Measurements from ENCODE around the gene LIN7B. TPM values are rescaled to one million over a fixed set of nuclear protein-coding genes. Genes with fewer than 3 reads are reported as not detected.

Gene LIN7B
- total and polyA plus RNA-seq, 2 of the 13 experiments (the other 11 are each of a cell fraction or from before 2014, with no cell fraction given), result 5.3 to 7.6 TPM

DNA sequence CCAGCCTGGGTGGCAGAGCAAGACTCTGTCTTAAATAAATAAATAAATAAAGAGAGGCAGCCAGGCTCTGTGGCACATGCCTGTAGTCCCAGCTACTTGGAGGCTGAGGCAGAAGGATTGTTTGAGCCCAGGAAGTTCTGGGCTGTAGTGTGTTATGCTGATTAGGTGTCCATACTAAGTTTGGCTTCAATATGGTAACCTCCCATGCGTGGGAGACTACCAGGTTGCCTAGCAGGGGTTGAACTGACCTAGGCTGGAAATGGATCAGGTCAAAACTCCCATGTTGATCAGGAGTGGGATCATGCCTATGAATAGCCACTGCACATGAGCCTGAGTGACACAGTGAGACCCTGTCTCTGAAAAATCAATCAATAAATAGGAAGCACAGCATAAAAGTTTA lies 32.9 kb upstream of the LIN7B start:
- in situ Hi-C loops (cut with HindIII; ENCODE audit: extremely low pct_ligation_motif_present, low pct_unique_long_range_greater_than_20kb), result no loop called here
- DNase-seq (ENCODE audit: low spot score) (no peak), ATAC-seq (no peak), FAIRE-seq (no peak)
- Histone ChIP-seq H3K4me2 (ENCODE audit: low read depth, low read length) (0 out of 2 replicates have a peak overlapping the region, but pooled peaks have one; percentile 14), H3K4me1 (ENCODE audit: insufficient read depth, low read length) (peaks cover 25% of the 10 kb centered on the region), H3K79me2 (ENCODE audit: insufficient read depth, low read length) (peaks cover 10% of the 10 kb centered on the region), H2AFZ (ENCODE audit: low read length) (no peak overlapping the region), H3K27ac (ENCODE audit: extremely low read length, insufficient read depth, low read length) (no peak overlapping the region), H3K4me3 (replicated peaks in 1 of 3; ENCODE audit: insufficient read depth in 1 of 3, low read depth in 2 of 3, low read length in 3 of 3) (no peak overlapping the region), H3K27me3 (ENCODE audit: control insufficient read depth in 1 of 2, insufficient read depth in 2 of 2, low read length in 2 of 2) (no peaks in the 10 kb centered on the region; a peak in 1 of 5 replicates), H3K9me3 (ENCODE audit: low read length) (no peaks in the 10 kb centered on the region; the same call in 1 of the 2 replicates), H4K20me1 (ENCODE audit: insufficient read depth, low read length) (peaks cover 8% of the 10 kb centered on the region), H3K36me3 (replicated peaks in 1 of 2; ENCODE audit: control insufficient read depth in 1 of 2, insufficient read depth in 2 of 2, low read length in 2 of 2) (no peaks in the 10 kb centered on the region), H3K9ac (ENCODE audit: insufficient read depth, low read depth, low read length) (no peak overlapping the region)
- ChIA-PET CTCF (ENCODE audit: low intra/inter-chr PET ratio, low total read pairs) (no interaction called here), POLR2A (no interaction called here)
- intact Hi-C loops (cut with micrococcal nuclease; ENCODE audit: unreplicated experiment), result no loop called here
- no TSS peak for BruUV-seq (replicated peaks)
- TF ChIP-seq CEBPB (IDR thresholded peaks at IDR 0.05; ENCODE audit: borderline replicate concordance, low read depth, low read length) (0 out of 2 replicates have a peak, but pooled peaks have one; percentile 42), MAZ (IDR thresholded peaks at IDR 0.05; ENCODE audit: borderline replicate concordance, low read depth, low read length) (no peak), MAZ (CRISPR knock-in tag; IDR thresholded peaks at IDR 0.05; ENCODE audit: low read depth) (no peak)
- 75% methylated on average over 1 of the region's 1 CpG for WGBS (ENCODE audit: low lambda C conversion rate)

DNA sequence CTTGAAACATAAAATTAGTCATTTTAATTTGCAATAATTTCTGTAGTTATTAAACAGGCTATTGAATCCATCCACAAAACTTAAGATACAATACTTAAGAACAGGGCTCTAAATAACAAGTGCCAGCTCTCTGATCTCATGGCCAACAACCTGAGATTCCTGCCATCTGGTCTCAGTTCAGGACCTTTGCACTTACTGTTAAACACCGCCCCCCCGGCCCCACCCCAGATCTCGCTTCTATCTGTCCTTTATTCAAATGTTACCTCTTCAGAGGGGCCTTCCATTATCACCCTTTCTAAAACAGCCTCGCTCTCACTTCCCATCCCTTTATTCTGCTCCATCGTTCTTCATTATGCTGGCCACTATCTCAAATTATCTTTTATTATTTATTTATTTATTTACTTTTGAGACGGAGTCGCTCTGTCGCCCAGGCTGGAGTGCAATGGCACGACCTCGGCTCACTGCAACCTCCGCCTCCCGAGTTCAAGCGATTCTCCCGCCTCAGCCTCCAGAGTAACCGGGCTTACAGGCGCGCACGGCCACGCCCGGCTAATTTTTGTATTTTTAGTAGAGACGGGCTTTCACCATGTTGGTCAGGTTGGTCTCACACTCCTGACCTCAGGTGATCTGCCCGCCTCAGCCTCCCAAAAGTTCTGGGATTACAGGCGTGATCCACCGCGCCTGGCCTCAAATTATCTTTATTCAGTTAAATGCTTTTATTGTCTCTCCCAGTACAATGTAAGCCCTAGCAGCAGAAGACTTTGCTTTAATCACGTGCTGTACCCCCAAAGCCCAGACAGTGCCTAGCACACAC lies 29.8 kb upstream of the LIN7B start:
- H2AFZ ChIP-seq (ENCODE audit: low read length), result peak overlapping the region; percentile 24
- H3K4me3 ChIP-seq (replicated peaks in 1 of 3; ENCODE audit: insufficient read depth in 1 of 3, low read depth in 2 of 3, low read length in 3 of 3), result peak overlapping the region; percentile 25 to 91 (median 45); a peak in 5 of 6 replicates
- intact Hi-C loops (cut with micrococcal nuclease; ENCODE audit: unreplicated experiment) (no loop called here), in situ Hi-C loops (cut with HindIII; ENCODE audit: extremely low pct_ligation_motif_present, low pct_unique_long_range_greater_than_20kb) (no loop called here)
- no TSS peak for BruUV-seq (replicated peaks)
- H3K79me2 ChIP-seq (ENCODE audit: insufficient read depth, low read length), result peaks cover 38% of the 10 kb centered on the region
- FAIRE-seq, result no peak
- peaks cover 53% of the 10 kb centered on the region for H3K4me1 ChIP-seq (ENCODE audit: insufficient read depth, low read length)
- H3K9me3 ChIP-seq (ENCODE audit: low read length), result no peaks in the 10 kb centered on the region; the same call in 1 of the 2 replicates
- no peaks in the 10 kb centered on the region; a peak in 1 of 5 replicates for H3K27me3 ChIP-seq (ENCODE audit: control insufficient read depth in 1 of 2, insufficient read depth in 2 of 2, low read length in 2 of 2)
- peak overlapping the region; percentile 99 for H3K9ac ChIP-seq (ENCODE audit: insufficient read depth, low read depth, low read length)
- peaks cover 10 to 14% of the 10 kb centered on the region in 2 experiments for H3K36me3 ChIP-seq (replicated peaks in 1 of 2; ENCODE audit: control insufficient read depth in 1 of 2, insufficient read depth in 2 of 2, low read length in 2 of 2)
- ATAC-seq, result peak; percentile 8; the same call in 2 of the 3 replicates
- WGBS (ENCODE audit: low lambda C conversion rate), result 57% methylated on average over 26 of the region's 26 CpGs
- ChIA-PET POLR2A (no interaction called here), CTCF (ENCODE audit: low intra/inter-chr PET ratio, low total read pairs) (no interaction called here)
- no peak for DNase-seq (ENCODE audit: low spot score)
- peak overlapping the region; percentile 94 for H3K27ac ChIP-seq (ENCODE audit: extremely low read length, insufficient read depth, low read length)
- peak overlapping the region; percentile 79 for H3K4me2 ChIP-seq (ENCODE audit: low read depth, low read length)
- H4K20me1 ChIP-seq (ENCODE audit: insufficient read depth, low read length), result peaks cover 33% of the 10 kb centered on the region
- no peak for TF ChIP-seq DMAP1 (CRISPR knock-in tag; IDR thresholded peaks at IDR 0.05)
- no peak for TF ChIP-seq ZNF136 (CRISPR knock-in tag; IDR thresholded peaks at IDR 0.05; ENCODE audit: low read depth)
- TF ChIP-seq ZNF292 (CRISPR knock-in tag; IDR thresholded peaks at IDR 0.05; ENCODE audit: borderline replicate concordance, low read depth), result no peak
- no peak for TF ChIP-seq ZNF674 (CRISPR knock-in tag; IDR thresholded peaks at IDR 0.05; ENCODE audit: low read depth)
- TF ChIP-seq ZXDC (CRISPR knock-in tag; IDR thresholded peaks at IDR 0.05), result no peak; the same call in 1 of the 2 replicates
- TF ChIP-seq ZNF253 (CRISPR knock-in tag; IDR thresholded peaks at IDR 0.05; ENCODE audit: borderline replicate concordance), result no peak
- TF ChIP-seq ZNF816 (CRISPR knock-in tag; IDR thresholded peaks at IDR 0.05; ENCODE audit: borderline replicate concordance), result no peak
- TF ChIP-seq RBAK (CRISPR knock-in tag; IDR thresholded peaks at IDR 0.05), result 0 out of 2 replicates have a peak, but pooled peaks have one; percentile 39
- no peak for TF ChIP-seq PHF8 (CRISPR knock-in tag; IDR thresholded peaks at IDR 0.05)
- 0 out of 2 replicates have a peak, but pooled peaks have one; percentile 22 for TF ChIP-seq ZNF567 (CRISPR knock-in tag; IDR thresholded peaks at IDR 0.05; ENCODE audit: borderline replicate concordance)
- TF ChIP-seq POLR2AphosphoS2 (IDR thresholded peaks at IDR 0.05; ENCODE audit: low read depth, low read length), result no peak
- no peak for TF ChIP-seq NR2F6 (IDR thresholded peaks at IDR 0.05)
- TF ChIP-seq NR2F6 (CRISPR knock-in tag; IDR thresholded peaks at IDR 0.05), result no peak
- TF ChIP-seq ZNF274 (CRISPR knock-in tag; IDR thresholded peaks at IDR 0.05), result no peak

Measured in HepG2 (cell line).